ENCODE data around the gene ZCCHC24.

- no peak for TF ChIP-seq CTCF (IDR thresholded peaks at IDR 0.05)
- TF ChIP-seq POLR2A (IDR thresholded peaks at IDR 0.05; ENCODE audit: low read depth): no peak
- TF ChIP-seq EP300 (IDR thresholded peaks at IDR 0.05): no peak
Measured at GRCh38 chr10:79342295-79342761, 103.1 kb downstream of the ZCCHC24 start.

Measured in esophagus muscularis mucosa (tissue), 4 donors.